ENCODE results near the gene GPT2.

- TF ChIP-seq, protein P1, sequence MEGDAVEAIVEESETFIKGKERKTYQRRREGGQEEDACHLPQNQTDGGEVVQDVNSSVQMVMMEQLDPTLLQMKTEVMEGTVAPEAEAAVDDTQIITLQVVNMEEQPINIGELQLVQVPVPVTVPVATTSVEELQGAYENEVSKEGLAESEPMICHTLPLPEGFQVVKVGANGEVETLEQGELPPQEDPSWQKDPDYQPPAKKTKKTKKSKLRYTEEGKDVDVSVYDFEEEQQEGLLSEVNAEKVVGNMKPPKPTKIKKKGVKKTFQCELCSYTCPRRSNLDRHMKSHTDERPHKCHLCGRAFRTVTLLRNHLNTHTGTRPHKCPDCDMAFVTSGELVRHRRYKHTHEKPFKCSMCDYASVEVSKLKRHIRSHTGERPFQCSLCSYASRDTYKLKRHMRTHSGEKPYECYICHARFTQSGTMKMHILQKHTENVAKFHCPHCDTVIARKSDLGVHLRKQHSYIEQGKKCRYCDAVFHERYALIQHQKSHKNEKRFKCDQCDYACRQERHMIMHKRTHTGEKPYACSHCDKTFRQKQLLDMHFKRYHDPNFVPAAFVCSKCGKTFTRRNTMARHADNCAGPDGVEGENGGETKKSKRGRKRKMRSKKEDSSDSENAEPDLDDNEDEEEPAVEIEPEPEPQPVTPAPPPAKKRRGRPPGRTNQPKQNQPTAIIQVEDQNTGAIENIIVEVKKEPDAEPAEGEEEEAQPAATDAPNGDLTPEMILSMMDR (conservative IDR thresholded peaks at IDR 0.05 in 1 of 2, IDR thresholded peaks at IDR 0.05 in 1 of 2; ENCODE audit: extremely low read depth in 1 of 2, insufficient read depth in 1 of 2, low read depth in 1 of 2, low read length in 2 of 2), result no peak
- no peak for TF ChIP-seq EZH2 (IDR thresholded peaks at IDR 0.05; ENCODE audit: borderline replicate concordance, low read length)
These were observed 91.8 kb downstream of the GPT2 start for GRCh38 chr16:46975908-46976470.

Data from mammary epithelial cell (primary cell).